Panc1 (cell line): ENCODE measurements around the gene HS3ST3A1. TPM values are rescaled to one million over a fixed set of nuclear protein-coding genes. Genes with fewer than 3 reads are reported as not detected.

Source experiments
- ATAC-seq: fragments of 200-7000 bp; cut with Tn5 transposase; 2 replicates; pipeline ENCODE4 v1.9.1; 2020; ENCODE audit warnings: mild to moderate bottlenecking, moderate library complexity
- BruUV-seq: library from RNA; stranded (reverse); fragments of 400-500 nt; replicated peaks from 2 replicates; lab custom pipeline; 2021; lab: Mats Ljungman, UMichigan
- CTCF ChIA-PET: fragments of 300-600 bp; sonication (Branson Sonifier 250); formaldehyde crosslinking; loops from one replicate; lab custom pipeline; 2022; ENCODE audit warnings: antibody characterized with exemption; lab: Charles Lee
- POLR2A ChIA-PET: fragments of 300-600 bp; sonication (Branson Sonifier 250); formaldehyde crosslinking; loops from one replicate; lab custom pipeline; 2022; ENCODE audit warnings: antibody characterized with exemption; lab: Charles Lee
- DNase-seq: peaks from one replicate; pipeline ENCODE4 v3.0.0-alpha.2; 2010; ENCODE audit warnings: low read depth, low spot score
- H3K27ac ChIP-seq: 2 replicates; pipeline ENCODE4 v1.5.1; 2011; ENCODE audit warnings: mild to moderate bottlenecking, low read length, inconsistent platforms
- H3K27me3 ChIP-seq: fragments of 200-500 bp; sonication (Bioruptor generic); 2 replicates; pipeline ENCODE4 v1.6.0; 2014; ENCODE audit warnings: low read length, inconsistent platforms; ENCODE audit not compliant: control insufficient read depth, insufficient read depth
- H3K36me3 ChIP-seq: fragments of 200-500 bp; sonication (Bioruptor generic); 2 replicates; pipeline ENCODE4 v1.5.1; 2014; ENCODE audit warnings: inconsistent platforms, mild to moderate bottlenecking, low read length, moderate library complexity; ENCODE audit not compliant: control insufficient read depth, insufficient read depth
- H3K4me1 ChIP-seq: 2 replicates; pipeline ENCODE4 v1.5.1; 2011; ENCODE audit warnings: inconsistent platforms, mild to moderate bottlenecking, low read length, moderate library complexity; ENCODE audit not compliant: control insufficient read depth, insufficient read depth
- H3K4me3 ChIP-seq, 2 experiments: 2 replicates each; pipeline ENCODE4 v1.5.1; 2011 to 2012; ENCODE audit warnings: low read depth in 2 of 2, low read length in 2 of 2, mild to moderate bottlenecking in 2 of 2, inconsistent platforms in 1 of 2, moderate library complexity in 1 of 2
- H3K9me3 ChIP-seq: fragments of 200-500 bp; sonication (Bioruptor generic); 2 replicates; pipeline ENCODE4 v1.5.1; 2014; ENCODE audit warnings: low read depth, mild to moderate bottlenecking, inconsistent platforms, low read length, moderate library complexity; ENCODE audit not compliant: control insufficient read depth, insufficient read depth
- CTCF ChIP-seq: fragments of 450-650 bp; IDR thresholded peaks from 2 replicates; pipeline ENCODE4 v1.5.1; 2017; ENCODE audit warnings: mild to moderate bottlenecking
- POLR2AphosphoS5 ChIP-seq: IDR thresholded peaks from 2 replicates; pipeline ENCODE4 v1.6.1; 2012; ENCODE audit warnings: mild to moderate bottlenecking, low read depth, low read length, moderate library complexity
- REST ChIP-seq, 2 experiments: IDR thresholded peaks; 2 replicates each; pipeline ENCODE4 v1.6.1; 2011 to 2012; ENCODE audit warnings: low read depth in 2 of 2, control low read depth in 1 of 2, low read length in 1 of 2, mild to moderate bottlenecking in 1 of 2, moderate library complexity in 1 of 2; ENCODE audit not compliant: insufficient read depth in 1 of 2
- SIN3A ChIP-seq: IDR thresholded peaks from 2 replicates; pipeline ENCODE4 v1.6.1; 2012; ENCODE audit warnings: low read depth, mild to moderate bottlenecking, low read length, moderate library complexity, borderline replicate concordance; ENCODE audit not compliant: insufficient read depth
- TCF7L2 ChIP-seq: IDR thresholded peaks from 2 replicates; pipeline ENCODE4 v1.6.1; 2011; ENCODE audit warnings: mild to moderate bottlenecking, low read depth, low read length, inconsistent platforms
- in situ Hi-C: cut with HindIII; loops from 2 replicates; pipeline ENCODE4 v1.10.0; 2016; ENCODE audit warnings: low sequenced_read_pairs, low pct_unique_long_range_greater_than_20kb
- intact Hi-C: fragments of 100-400 bp; cut with micrococcal nuclease; formaldehyde crosslinking; loops from one replicate; pipeline ENCODE4 v1.10.0; 2022; ENCODE audit not compliant: unreplicated experiment
- total RNA-seq: library from RNA; stranded (reverse); gene quantifications from one replicate; pipeline ENCODE4 v1.2.1, GENCODE V29; 2021; ENCODE audit not compliant: unreplicated experiment

The HS3ST3A1 gene
- total RNA-seq, 1 experiment from 2014 or later: 0.31 TPM

GRCh38 chr17:13492737-13493122, 109.0 kb downstream of the HS3ST3A1 start:
- DNase-seq: no peak
- no peaks in the 10 kb centered on the region for H3K4me1 ChIP-seq
- BruUV-seq: no TSS peak
- TF ChIP-seq POLR2AphosphoS5: no peak
- no peak for TF ChIP-seq SIN3A
- no peak for TF ChIP-seq TCF7L2
- TF ChIP-seq REST (IDR thresholded peaks at IDR 0.05; ENCODE audit: insufficient read depth in 1 of 2, low read depth in 2 of 2, low read length in 1 of 2): no peak
- no peak for TF ChIP-seq CTCF
- in situ Hi-C loops: no loop called here
- intact Hi-C loops: no loop called here
- no peak overlapping the region for H3K4me3 ChIP-seq
- no peaks in the 10 kb centered on the region for H3K36me3 ChIP-seq
- ATAC-seq: no peak
- H3K27ac ChIP-seq: no peak overlapping the region
- ChIA-PET POLR2A (no interaction called here), CTCF (no interaction called here)
- H3K27me3 ChIP-seq: no peaks in the 10 kb centered on the region
- no peaks in the 10 kb centered on the region for H3K9me3 ChIP-seq

- Histone ChIP-seq H3K27ac (no peak overlapping the region), H3K4me1 (no peaks in the 10 kb centered on the region), H3K36me3 (no peaks in the 10 kb centered on the region), H3K4me3 (no peak overlapping the region), H3K9me3 (no peaks in the 10 kb centered on the region), H3K27me3 (no peaks in the 10 kb centered on the region)
- intact Hi-C loops: no loop called here
- in situ Hi-C loops: no loop called here
- no TSS peak for BruUV-seq
- DNase-seq (no peak), ATAC-seq (no peak)
- no peak for TF ChIP-seq TCF7L2
- no peak for TF ChIP-seq SIN3A
- TF ChIP-seq REST (IDR thresholded peaks at IDR 0.05; ENCODE audit: insufficient read depth in 1 of 2, low read depth in 2 of 2, low read length in 1 of 2): no peak
- TF ChIP-seq POLR2AphosphoS5: no peak
- no peak for TF ChIP-seq CTCF
- ChIA-PET POLR2A (no interaction called here), CTCF (no interaction called here)
Measured at GRCh38 chr17:13491916-13492736, 109.6 kb downstream of the HS3ST3A1 start.
